GM19328 (cell line): ENCODE data around the gene YPEL4.
A peak's percentile ranks its signal among the peaks of the same experiment; 100 is the strongest.

Experiments used
- ATAC-seq: cut with Tn5 transposase; IDR thresholded peaks from one replicate; pipeline ENCODE4 v1.9.1; 2021; ENCODE audit warnings: mild to moderate bottlenecking, moderate library complexity; ENCODE audit not compliant: unreplicated experiment

Gene YPEL4

GRCh38 chr11:57651408-57651807, 1.7 kb upstream of the YPEL4 start:
- no peak for ATAC-seq

DNA sequence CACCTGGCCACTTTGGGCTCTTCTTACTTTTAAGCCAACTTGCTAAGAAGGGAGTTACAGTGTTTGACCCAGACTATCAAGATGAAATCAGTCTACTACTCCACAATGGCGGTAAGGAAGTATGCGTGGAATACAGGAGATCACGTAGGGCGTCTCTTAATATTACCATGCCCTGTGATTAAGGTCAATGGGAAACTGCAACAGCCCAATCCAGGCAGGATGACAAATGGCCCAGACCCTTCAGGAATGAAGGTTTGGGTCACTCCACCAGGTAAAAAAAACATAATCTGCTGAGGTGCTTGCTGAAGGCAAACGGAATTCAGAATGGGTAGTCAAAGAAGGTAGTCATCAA, 1.0 kb upstream of the YPEL4 start:
- no peak for ATAC-seq

GRCh38 chr11:57648801-57649735, 644 bp downstream of the YPEL4 start:
- no peak for ATAC-seq

GRCh38 chr11:57647960-57648800, 1.5 kb downstream of the YPEL4 start:
- no peak for ATAC-seq

GRCh38 chr11:57647372-57647771, 2.3 kb downstream of the YPEL4 start:
- no peak for ATAC-seq

- ATAC-seq: no peak
Observed at GRCh38 chr11:57646799-57647303, 2.9 kb downstream of the YPEL4 start.

- ATAC-seq: no peak
Observed at GRCh38 chr11:57646194-57646798, 3.4 kb downstream of the YPEL4 start.

DNA sequence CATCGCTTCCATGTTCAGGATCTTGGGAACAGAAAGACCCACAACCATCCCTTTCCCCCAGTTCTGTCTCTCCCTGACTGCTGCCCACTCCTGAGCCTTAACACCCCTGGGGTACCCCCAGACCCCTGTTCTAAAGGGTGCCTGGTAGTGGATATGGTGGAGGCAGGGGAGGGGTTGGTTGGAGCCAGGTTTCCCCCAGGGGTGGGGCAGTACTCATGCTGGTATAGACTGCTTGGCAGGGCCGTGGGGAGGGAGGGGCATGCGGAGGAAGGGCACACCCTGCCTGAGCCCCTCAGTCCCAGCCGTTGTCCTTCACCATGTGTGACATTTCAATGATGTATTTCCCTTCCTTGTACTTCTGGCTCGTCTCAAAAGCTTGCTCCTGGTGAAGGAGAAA, 4.0 kb downstream of the YPEL4 start:
- ATAC-seq: no peak

DNA sequence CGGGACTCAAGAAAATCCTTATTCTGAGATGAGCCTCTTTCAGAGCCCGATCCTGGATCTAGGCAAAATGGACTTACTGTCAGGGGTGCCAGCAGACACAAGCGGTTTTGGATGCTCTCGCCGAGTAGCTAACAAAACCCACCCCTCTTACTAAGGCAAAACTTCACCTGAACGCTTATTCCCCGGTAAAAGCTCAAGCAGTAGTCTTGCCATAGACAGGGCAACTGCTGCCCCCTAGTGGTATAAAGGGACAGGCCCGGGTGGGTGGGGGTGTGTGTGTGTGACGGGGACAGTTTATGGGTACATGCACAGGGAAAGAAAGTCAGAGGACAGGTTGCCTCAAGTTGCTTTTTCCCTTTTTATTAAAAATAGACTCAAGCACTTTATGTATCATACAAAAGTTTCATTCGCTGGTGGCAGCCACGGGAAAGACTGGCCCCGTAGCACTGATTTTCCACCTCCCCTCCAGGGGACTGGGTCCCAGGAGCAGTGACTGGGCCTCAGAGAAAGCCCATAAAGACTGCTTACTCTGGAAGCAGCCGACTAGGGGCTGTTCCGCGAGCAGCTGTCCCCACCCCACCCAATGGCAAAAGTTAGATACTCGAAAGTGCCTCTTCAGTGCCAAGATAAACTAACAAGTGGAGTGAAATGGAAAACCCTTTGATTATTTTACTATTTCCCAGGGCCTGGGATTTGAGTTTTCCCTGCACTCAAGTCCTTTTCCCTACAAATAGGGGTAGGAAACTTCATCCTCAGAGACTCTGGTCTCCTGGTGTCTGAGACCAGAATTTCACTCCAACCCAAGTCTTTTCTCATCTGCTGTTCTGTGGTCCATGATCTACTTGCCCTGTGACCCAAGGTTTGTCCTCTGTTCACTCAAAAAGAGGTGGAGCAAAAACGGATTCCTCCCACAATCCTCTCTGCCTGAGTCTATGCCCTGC, 4.7 kb downstream of the YPEL4 start:
- peak; percentile 64 for ATAC-seq

GRCh38 chr11:57643802-57644201, 5.9 kb downstream of the YPEL4 start:
- no peak for ATAC-seq

DNA sequence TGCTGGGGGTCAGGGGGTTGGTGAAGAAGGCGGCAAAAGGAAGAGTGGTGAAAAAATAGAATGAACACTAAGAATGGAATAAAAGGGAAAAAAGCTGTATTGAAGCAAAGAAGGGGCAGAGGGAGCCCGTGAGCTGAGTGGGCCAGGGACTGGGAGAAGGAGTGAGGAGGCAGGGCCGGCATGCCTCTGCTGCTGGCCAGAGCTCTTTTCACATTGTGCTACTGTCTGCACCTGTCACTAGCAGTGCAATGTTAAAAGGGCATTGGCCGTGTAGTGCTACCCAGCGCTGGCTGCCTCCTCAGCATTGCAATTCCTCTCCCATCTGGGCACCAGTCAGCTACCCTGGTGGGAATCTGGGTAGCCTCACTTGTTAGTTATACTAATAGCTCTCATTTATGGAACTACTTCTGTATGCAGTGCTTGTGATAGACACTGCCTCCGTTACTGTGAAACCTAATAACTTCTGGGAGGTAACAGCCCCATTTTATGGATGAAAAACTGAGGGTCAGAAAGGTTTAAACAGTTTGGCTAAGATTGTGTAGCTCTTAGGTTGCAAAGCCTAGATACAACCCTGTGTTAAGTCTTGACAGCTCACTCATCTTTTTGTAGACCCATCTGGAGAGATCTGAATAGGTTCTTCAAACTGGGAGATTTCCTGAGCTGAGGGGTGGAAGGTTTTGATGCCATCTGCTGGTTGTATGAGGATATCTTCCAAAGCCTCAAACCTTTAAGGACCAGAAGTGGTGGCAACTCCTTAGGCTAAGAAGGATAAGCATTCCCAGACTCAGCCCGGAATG, 8.5 kb downstream of the YPEL4 start:
- no peak for ATAC-seq

GRCh38 chr11:57640068-57640800, 9.5 kb downstream of the YPEL4 start:
- ATAC-seq: no peak

GRCh38 chr11:57639321-57640067, 10.2 kb downstream of the YPEL4 start:
- ATAC-seq: no peak

- ATAC-seq: no peak
Observed at GRCh38 chr11:57638811-57639320, 10.8 kb downstream of the YPEL4 start.

GRCh38 chr11:57638005-57638781, 11.5 kb downstream of the YPEL4 start:
- no peak for ATAC-seq

- ATAC-seq: no peak
Observed at GRCh38 chr11:57637626-57638004, 12.1 kb downstream of the YPEL4 start.

DNA sequence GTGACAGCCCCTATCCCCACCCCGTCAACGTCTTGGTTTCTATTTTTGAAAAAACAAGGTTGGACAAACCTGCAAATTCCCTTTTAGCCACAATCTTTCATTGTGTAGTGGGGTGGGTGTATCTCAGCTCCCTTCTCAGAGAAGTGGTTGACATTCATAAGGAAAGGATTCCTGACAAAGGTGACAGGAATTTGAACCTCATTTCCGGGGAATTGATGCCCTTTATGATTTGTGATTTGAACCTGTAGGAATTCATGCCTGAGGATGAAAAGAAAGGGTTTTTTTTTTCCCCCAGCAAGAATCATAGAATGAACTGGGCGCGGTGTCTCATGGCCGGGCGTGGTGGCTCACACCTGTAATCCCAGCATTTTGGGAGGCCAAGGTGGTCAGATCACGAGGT, 14.5 kb downstream of the YPEL4 start:
- ATAC-seq: no peak
